Measurements from ENCODE around the gene IBA57.

IBA57 gene

GRCh38 chr1:228180959-228181644 is 15.5 kb downstream of the IBA57 start:
- Histone ChIP-seq H3K23ac (ENCODE audit: low read length in 2 of 2) (no peak overlapping the region), H3K4ac (ENCODE audit: low read depth in 1 of 2, low read length in 2 of 2) (no peak overlapping the region), H2BK12ac (ENCODE audit: low read length in 2 of 2) (peak overlapping the region in 1 of 2 experiments; percentile 47), H3K79me1 (replicated peaks; ENCODE audit: low read length, poor library complexity, severe bottlenecking) (peaks cover 17% of the 10 kb centered on the region), H3K14ac (ENCODE audit: low read length in 2 of 2) (no peak overlapping the region), H2AK5ac (ENCODE audit: low read length, severe bottlenecking) (no peak overlapping the region), H2BK15ac (ENCODE audit: low read depth, poor library complexity, severe bottlenecking) (no peak overlapping the region), H3K4me3 (ENCODE audit: insufficient read depth in 1 of 2, low read depth in 1 of 2, low read length in 2 of 2) (no peak overlapping the region), H4K8ac (ENCODE audit: low read length) (no peak overlapping the region), H3K27me3 (ENCODE audit: control insufficient read depth in 1 of 2, insufficient read depth in 1 of 2, low read length in 2 of 2) (no peaks in the 10 kb centered on the region), H3K9me3 (ENCODE audit: control insufficient read depth, low read length) (no peaks in the 10 kb centered on the region), H2BK5ac (ENCODE audit: low read depth, low read length, poor library complexity, severe bottlenecking) (no peak overlapping the region), H3K4me2 (ENCODE audit: low read length, poor library complexity, severe bottlenecking) (no peak overlapping the region), H4K91ac (ENCODE audit: low read length) (no peak overlapping the region), H2BK120ac (ENCODE audit: low read depth, low read length) (no peak overlapping the region), H3K27ac (ENCODE audit: low read length, poor library complexity, severe bottlenecking) (no peak overlapping the region), H3K9ac (ENCODE audit: low read length) (no peak overlapping the region), H3K36me3 (ENCODE audit: control insufficient read depth in 1 of 2, insufficient read depth in 2 of 2, low read depth in 1 of 2, low read length in 2 of 2) (peaks cover 0 to 27% of the 10 kb centered on the region in 2 experiments), H3K4me1 (ENCODE audit: control insufficient read depth, insufficient read depth, low read depth, low read length) (no peaks in the 10 kb centered on the region), H3K18ac (ENCODE audit: low read depth in 1 of 2, low read length in 2 of 2) (no peak overlapping the region), H2AFZ (ENCODE audit: low read depth, low read length) (no peak overlapping the region)
- DNase-seq = no peak
- 95% methylated on average over 7 of the region's 7 CpGs for WGBS

GRCh38 chr1:228181645-228182034 is 16.0 kb downstream of the IBA57 start:
- H3K4ac ChIP-seq (ENCODE audit: low read depth in 1 of 2, low read length in 2 of 2) = no peak overlapping the region
- H3K4me3 ChIP-seq (ENCODE audit: insufficient read depth in 1 of 2, low read depth in 1 of 2, low read length in 2 of 2) = no peak overlapping the region
- no peak overlapping the region for H4K8ac ChIP-seq (ENCODE audit: low read length)
- H2AK5ac ChIP-seq (ENCODE audit: low read length, severe bottlenecking) = no peak overlapping the region
- no peak for DNase-seq
- no peak overlapping the region for H3K9ac ChIP-seq (ENCODE audit: low read length)
- H2BK15ac ChIP-seq (ENCODE audit: low read depth, poor library complexity, severe bottlenecking) = no peak overlapping the region
- peaks cover 13% of the 10 kb centered on the region for H3K79me1 ChIP-seq (replicated peaks; ENCODE audit: low read length, poor library complexity, severe bottlenecking)
- no peaks in the 10 kb centered on the region for H3K4me1 ChIP-seq (ENCODE audit: control insufficient read depth, insufficient read depth, low read depth, low read length)
- peaks cover 0 to 22% of the 10 kb centered on the region in 2 experiments for H3K36me3 ChIP-seq (ENCODE audit: control insufficient read depth in 1 of 2, insufficient read depth in 2 of 2, low read depth in 1 of 2, low read length in 2 of 2)
- no peak overlapping the region for H3K4me2 ChIP-seq (ENCODE audit: low read length, poor library complexity, severe bottlenecking)
- H3K27me3 ChIP-seq (ENCODE audit: control insufficient read depth in 1 of 2, insufficient read depth in 1 of 2, low read length in 2 of 2) = no peaks in the 10 kb centered on the region
- H3K18ac ChIP-seq (ENCODE audit: low read depth in 1 of 2, low read length in 2 of 2) = no peak overlapping the region
- H2BK5ac ChIP-seq (ENCODE audit: low read depth, low read length, poor library complexity, severe bottlenecking) = no peak overlapping the region
- H2BK120ac ChIP-seq (ENCODE audit: low read depth, low read length) = no peak overlapping the region
- H2BK12ac ChIP-seq (ENCODE audit: low read length in 2 of 2) = no peak overlapping the region
- H4K91ac ChIP-seq (ENCODE audit: low read length) = no peak overlapping the region
- H3K14ac ChIP-seq (ENCODE audit: low read length in 2 of 2) = no peak overlapping the region
- H3K9me3 ChIP-seq (ENCODE audit: control insufficient read depth, low read length) = no peaks in the 10 kb centered on the region
- H3K27ac ChIP-seq (ENCODE audit: low read length, poor library complexity, severe bottlenecking) = no peak overlapping the region
- no peak overlapping the region for H2AFZ ChIP-seq (ENCODE audit: low read depth, low read length)
- no peak overlapping the region for H3K23ac ChIP-seq (ENCODE audit: low read length in 2 of 2)
- 90% methylated on average over 9 of the region's 9 CpGs for WGBS

DNA sequence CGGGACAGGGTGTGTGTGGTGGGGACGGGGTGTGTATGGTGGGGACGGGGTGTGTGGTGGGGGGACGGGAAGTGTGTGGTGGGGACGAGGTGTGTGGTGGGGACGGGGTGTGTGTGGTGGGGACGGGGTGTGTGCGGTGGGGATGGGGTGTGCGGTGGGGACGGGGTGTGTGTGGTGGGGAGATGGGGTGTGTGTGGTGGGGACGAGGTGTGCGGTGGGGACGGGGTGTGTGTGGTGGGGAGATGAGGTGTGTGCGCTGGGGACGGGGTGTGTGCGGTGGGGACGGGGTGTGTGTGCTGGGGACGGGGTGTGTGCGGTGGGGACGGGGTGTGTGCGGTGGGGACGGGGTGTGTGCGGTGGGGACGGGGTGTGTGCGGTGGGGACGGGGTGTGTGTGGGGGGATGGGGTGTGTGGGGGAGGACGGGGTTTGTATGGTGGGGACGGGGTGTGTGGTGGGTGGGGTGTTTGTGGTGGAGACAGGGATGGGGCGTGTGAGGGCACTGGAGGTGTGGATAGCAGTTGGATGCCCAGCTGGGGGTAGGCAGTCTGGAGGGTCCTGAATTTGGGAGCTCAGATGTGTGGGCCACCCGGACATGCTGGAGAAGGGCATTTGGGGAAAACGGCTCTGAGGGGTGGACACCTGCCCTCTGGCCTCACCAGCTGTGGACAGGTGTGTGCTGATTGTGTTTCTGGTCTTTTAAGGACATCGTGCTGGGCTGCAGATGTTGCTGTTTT is 16.9 kb downstream of the IBA57 start:
- no peak for DNase-seq
- Histone ChIP-seq H3K23ac (ENCODE audit: low read length in 2 of 2) (no peak overlapping the region), H2BK5ac (ENCODE audit: low read depth, low read length, poor library complexity, severe bottlenecking) (no peak overlapping the region), H4K8ac (ENCODE audit: low read length) (no peak overlapping the region), H2AFZ (ENCODE audit: low read depth, low read length) (no peak overlapping the region), H3K18ac (ENCODE audit: low read depth in 1 of 2, low read length in 2 of 2) (no peak overlapping the region), H3K9me3 (ENCODE audit: control insufficient read depth, low read length) (no peaks in the 10 kb centered on the region), H3K27ac (ENCODE audit: low read length, poor library complexity, severe bottlenecking) (no peak overlapping the region), H3K27me3 (ENCODE audit: control insufficient read depth in 1 of 2, insufficient read depth in 1 of 2, low read length in 2 of 2) (no peaks in the 10 kb centered on the region), H4K91ac (ENCODE audit: low read length) (no peak overlapping the region), H3K79me1 (replicated peaks; ENCODE audit: low read length, poor library complexity, severe bottlenecking) (peaks cover 10% of the 10 kb centered on the region), H2BK120ac (ENCODE audit: low read depth, low read length) (no peak overlapping the region), H3K4me3 (ENCODE audit: insufficient read depth in 1 of 2, low read depth in 1 of 2, low read length in 2 of 2) (no peak overlapping the region), H2BK15ac (ENCODE audit: low read depth, poor library complexity, severe bottlenecking) (no peak overlapping the region), H3K36me3 (ENCODE audit: control insufficient read depth in 1 of 2, insufficient read depth in 2 of 2, low read depth in 1 of 2, low read length in 2 of 2) (peaks cover 0 to 18% of the 10 kb centered on the region in 2 experiments), H3K4ac (ENCODE audit: low read depth in 1 of 2, low read length in 2 of 2) (no peak overlapping the region), H3K14ac (ENCODE audit: low read length in 2 of 2) (no peak overlapping the region), H2BK12ac (ENCODE audit: low read length in 2 of 2) (no peak overlapping the region), H2AK5ac (ENCODE audit: low read length, severe bottlenecking) (no peak overlapping the region), H3K4me1 (ENCODE audit: control insufficient read depth, insufficient read depth, low read depth, low read length) (no peaks in the 10 kb centered on the region), H3K4me2 (ENCODE audit: low read length, poor library complexity, severe bottlenecking) (no peak overlapping the region), H3K9ac (ENCODE audit: low read length) (no peak overlapping the region)
- WGBS = 96% methylated on average over 21 of the region's 32 CpGs

DNA sequence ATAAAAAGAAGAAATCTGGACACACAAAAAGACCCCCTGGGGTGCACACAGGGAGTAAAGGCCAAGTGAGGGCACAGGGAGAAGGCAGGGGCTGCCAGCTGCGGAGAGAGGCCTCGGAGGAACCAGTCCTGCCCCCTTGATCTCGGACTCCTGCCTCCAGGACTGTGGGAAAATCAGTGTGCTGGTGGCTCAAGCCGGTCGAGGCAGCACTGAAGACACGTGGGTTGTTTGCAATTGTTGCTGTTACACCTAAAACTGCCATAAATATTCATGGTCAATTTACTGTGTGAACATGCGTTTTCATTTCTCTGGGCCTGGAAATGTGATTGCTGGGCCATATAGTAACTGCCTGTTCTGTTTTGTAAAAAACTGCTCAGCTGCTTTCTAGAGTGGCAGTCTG is 18.5 kb downstream of the IBA57 start:
- WGBS = 81% methylated on average over 7 of the region's 7 CpGs
- Histone ChIP-seq H3K9me3 (ENCODE audit: control insufficient read depth, low read length) (peaks cover 8% of the 10 kb centered on the region), H2BK15ac (ENCODE audit: low read depth, poor library complexity, severe bottlenecking) (no peak overlapping the region)

More for the DNA sequence above, 18.5 kb downstream of the IBA57 start:
- Histone ChIP-seq H4K91ac (ENCODE audit: low read length) (no peak overlapping the region), H2AFZ (ENCODE audit: low read depth, low read length) (no peak overlapping the region), H3K14ac (ENCODE audit: low read length in 2 of 2) (no peak overlapping the region), H3K36me3 (ENCODE audit: control insufficient read depth in 1 of 2, insufficient read depth in 2 of 2, low read depth in 1 of 2, low read length in 2 of 2) (peaks cover 0 to 12% of the 10 kb centered on the region in 2 experiments), H3K9ac (ENCODE audit: low read length) (no peak overlapping the region), H2AK5ac (ENCODE audit: low read length, severe bottlenecking) (no peak overlapping the region), H3K4me3 (ENCODE audit: insufficient read depth in 1 of 2, low read depth in 1 of 2, low read length in 2 of 2) (no peak overlapping the region), H2BK120ac (ENCODE audit: low read depth, low read length) (no peak overlapping the region), H3K23ac (ENCODE audit: low read length in 2 of 2) (peak overlapping the region in 1 of 2 experiments; percentile 89), H4K8ac (ENCODE audit: low read length) (no peak overlapping the region), H3K27me3 (ENCODE audit: control insufficient read depth in 1 of 2, insufficient read depth in 1 of 2, low read length in 2 of 2) (no peaks in the 10 kb centered on the region), H3K4me1 (ENCODE audit: control insufficient read depth, insufficient read depth, low read depth, low read length) (no peaks in the 10 kb centered on the region), H3K4ac (ENCODE audit: low read depth in 1 of 2, low read length in 2 of 2) (no peak overlapping the region), H3K27ac (ENCODE audit: low read length, poor library complexity, severe bottlenecking) (no peak overlapping the region), H2BK5ac (ENCODE audit: low read depth, low read length, poor library complexity, severe bottlenecking) (no peak overlapping the region), H3K79me1 (replicated peaks; ENCODE audit: low read length, poor library complexity, severe bottlenecking) (peaks cover 10% of the 10 kb centered on the region), H3K18ac (ENCODE audit: low read depth in 1 of 2, low read length in 2 of 2) (no peak overlapping the region), H3K4me2 (ENCODE audit: low read length, poor library complexity, severe bottlenecking) (no peak overlapping the region), H2BK12ac (ENCODE audit: low read length in 2 of 2) (no peak overlapping the region)
- DNase-seq = no peak

Measured in mesenchymal stem cell (in vitro differentiated cells and primary cell).